Cardiac muscle cell (in vitro differentiated cells and primary cell): Measurements from ENCODE around the gene MMP8. TPM values are rescaled to one million over a fixed set of nuclear protein-coding genes. Genes with fewer than 3 reads are reported as not detected.

Source experiments
- DNase-seq, 2 donors: peaks; one replicate each; pipeline versions ENCODE4 v3.0.0 to v3.0.0-alpha.2; 2010 to 2017; ENCODE audit warnings: low read depth in 1 of 2, low spot score in 1 of 2
- H3K27ac ChIP-seq: fragments of 200-600 bp; sonication (generic); 2 replicates; pipeline ENCODE4 v1.5.1; 2016
- H3K27me3 ChIP-seq: fragments of 200-600 bp; sonication (generic); 2 replicates; pipeline ENCODE4 v1.6.0; 2016; ENCODE audit warnings: control low read depth
- H3K36me3 ChIP-seq: fragments of 200-600 bp; sonication (generic); 2 replicates; pipeline ENCODE4 v1.5.1; 2016; ENCODE audit warnings: control low read depth
- H3K4me1 ChIP-seq: fragments of 200-600 bp; sonication (generic); 2 replicates; pipeline ENCODE4 v1.8.1; 2017; ENCODE audit warnings: low read depth, mild to moderate bottlenecking, mixed run types
- H3K4me3 ChIP-seq: fragments of 200-600 bp; sonication (generic); 2 replicates; pipeline ENCODE4 v1.5.1; 2016; ENCODE audit warnings: mild to moderate bottlenecking
- H3K9me3 ChIP-seq: fragments of 200-600 bp; sonication (generic); 2 replicates; pipeline ENCODE4 v1.5.1; 2017; ENCODE audit warnings: low read depth, mild to moderate bottlenecking, control low read depth
- polyA plus RNA-seq: library from polyadenylated mRNA; unstranded; fragments of >200 nt; fragmentation: Nextera tagmentation; extraction: Ambion mirVana; gene quantifications from 2 replicates; pipeline ENCODE4 v1.2.1, GENCODE V29; 2016
- total RNA-seq: library from RNA; depleted of rRNA; stranded (reverse); fragments of >200 nt; gene quantifications from 2 replicates; pipeline ENCODE4 v1.2.3, GENCODE V29; 2016
- TF ChIP-seq, protein P1 (sequence below): IDR thresholded peaks from 2 replicates; pipeline ENCODE4 v1.5.1; 2012; ENCODE audit warnings: low read depth, mild to moderate bottlenecking, low read length

MMP8 gene
- total and polyA plus RNA-seq, 2 experiments from 2014 or later = not detected

DNA sequence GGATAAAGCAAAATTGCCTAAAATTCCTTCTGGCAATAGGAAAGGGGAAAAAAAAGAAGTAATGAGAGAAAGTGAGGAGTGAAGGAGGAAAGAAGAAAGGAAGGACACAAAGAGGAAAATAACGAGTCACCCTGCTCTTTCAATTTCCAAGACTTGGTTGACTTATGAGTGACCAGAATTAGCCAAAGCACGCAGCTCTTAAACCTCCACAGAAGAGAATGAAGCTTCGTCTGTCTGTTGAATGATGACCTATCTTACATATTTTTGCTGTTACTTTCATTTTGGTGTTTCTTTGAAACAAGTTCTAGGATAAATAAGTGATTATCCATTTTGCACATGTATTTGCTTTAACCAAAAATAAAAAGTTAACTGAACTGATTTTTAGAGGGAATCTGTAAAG is 19.9 kb downstream of the MMP8 start:
- Histone ChIP-seq H3K27me3 (no peaks in the 10 kb centered on the region), H3K9me3 (no peaks in the 10 kb centered on the region), H3K36me3 (no peaks in the 10 kb centered on the region), H3K4me1 (no peaks in the 10 kb centered on the region), H3K27ac (no peak overlapping the region), H3K4me3 (no peak overlapping the region)
- no peak for DNase-seq
- TF ChIP-seq, protein P1, sequence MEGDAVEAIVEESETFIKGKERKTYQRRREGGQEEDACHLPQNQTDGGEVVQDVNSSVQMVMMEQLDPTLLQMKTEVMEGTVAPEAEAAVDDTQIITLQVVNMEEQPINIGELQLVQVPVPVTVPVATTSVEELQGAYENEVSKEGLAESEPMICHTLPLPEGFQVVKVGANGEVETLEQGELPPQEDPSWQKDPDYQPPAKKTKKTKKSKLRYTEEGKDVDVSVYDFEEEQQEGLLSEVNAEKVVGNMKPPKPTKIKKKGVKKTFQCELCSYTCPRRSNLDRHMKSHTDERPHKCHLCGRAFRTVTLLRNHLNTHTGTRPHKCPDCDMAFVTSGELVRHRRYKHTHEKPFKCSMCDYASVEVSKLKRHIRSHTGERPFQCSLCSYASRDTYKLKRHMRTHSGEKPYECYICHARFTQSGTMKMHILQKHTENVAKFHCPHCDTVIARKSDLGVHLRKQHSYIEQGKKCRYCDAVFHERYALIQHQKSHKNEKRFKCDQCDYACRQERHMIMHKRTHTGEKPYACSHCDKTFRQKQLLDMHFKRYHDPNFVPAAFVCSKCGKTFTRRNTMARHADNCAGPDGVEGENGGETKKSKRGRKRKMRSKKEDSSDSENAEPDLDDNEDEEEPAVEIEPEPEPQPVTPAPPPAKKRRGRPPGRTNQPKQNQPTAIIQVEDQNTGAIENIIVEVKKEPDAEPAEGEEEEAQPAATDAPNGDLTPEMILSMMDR = no peak

DNA sequence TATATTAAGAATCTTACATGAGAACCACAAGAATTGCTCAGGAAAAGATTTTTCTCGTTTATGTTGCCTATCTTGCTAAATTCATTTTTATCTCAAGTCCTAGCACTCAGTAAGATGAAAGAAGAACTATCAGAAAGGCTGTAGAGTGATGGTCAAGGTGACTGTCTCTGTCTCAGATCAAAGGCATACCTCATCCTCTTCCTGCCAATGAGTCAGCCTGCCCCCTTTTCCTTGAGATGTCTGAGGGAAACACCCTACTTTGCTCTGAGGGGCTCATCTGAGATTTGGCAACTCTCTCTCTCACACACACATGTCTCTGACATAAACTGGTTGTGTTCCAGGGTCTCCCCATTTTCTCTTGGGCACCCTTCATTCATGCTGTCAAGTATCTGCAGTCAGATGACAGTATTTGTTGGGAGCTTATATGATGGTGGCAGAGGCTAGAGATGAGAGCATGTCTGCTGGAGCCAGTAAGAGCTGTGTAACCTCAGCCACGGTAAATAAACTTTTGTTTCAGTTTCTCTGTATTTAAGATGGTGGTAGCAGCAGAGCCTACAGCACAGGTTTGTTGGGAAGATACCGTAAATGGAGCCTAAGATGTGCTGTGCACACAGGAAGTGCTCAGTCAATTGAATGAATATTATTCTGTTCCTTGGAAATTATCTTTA is 20.8 kb downstream of the MMP8 start:
- Histone ChIP-seq H3K4me1 (no peaks in the 10 kb centered on the region), H3K27ac (no peak overlapping the region), H3K27me3 (no peaks in the 10 kb centered on the region), H3K9me3 (no peaks in the 10 kb centered on the region), H3K4me3 (no peak overlapping the region), H3K36me3 (no peaks in the 10 kb centered on the region)
- no peak for DNase-seq
- TF ChIP-seq, protein P1 = no peak

DNA sequence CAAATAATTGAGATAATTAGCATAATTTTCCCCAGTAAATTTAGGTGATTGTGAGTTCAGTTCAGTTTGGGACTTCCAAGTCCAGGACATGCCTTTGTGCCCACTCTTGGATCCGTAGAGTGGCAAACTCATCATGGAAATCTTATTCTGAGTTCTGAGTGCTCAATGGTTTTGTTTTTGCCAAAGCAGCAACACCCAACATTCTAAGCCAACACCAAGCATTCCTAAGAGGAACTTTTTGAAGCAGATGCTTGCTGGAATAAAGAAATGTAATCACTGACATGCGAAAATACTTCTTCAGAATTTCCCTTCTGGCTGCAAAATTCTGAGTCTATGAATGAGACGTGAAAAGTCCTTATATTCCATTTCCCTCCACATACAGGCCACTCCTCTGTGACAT is 29.6 kb downstream of the MMP8 start:
- TF ChIP-seq, protein P1 = no peak
- H3K27me3 ChIP-seq = no peaks in the 10 kb centered on the region

DNA sequence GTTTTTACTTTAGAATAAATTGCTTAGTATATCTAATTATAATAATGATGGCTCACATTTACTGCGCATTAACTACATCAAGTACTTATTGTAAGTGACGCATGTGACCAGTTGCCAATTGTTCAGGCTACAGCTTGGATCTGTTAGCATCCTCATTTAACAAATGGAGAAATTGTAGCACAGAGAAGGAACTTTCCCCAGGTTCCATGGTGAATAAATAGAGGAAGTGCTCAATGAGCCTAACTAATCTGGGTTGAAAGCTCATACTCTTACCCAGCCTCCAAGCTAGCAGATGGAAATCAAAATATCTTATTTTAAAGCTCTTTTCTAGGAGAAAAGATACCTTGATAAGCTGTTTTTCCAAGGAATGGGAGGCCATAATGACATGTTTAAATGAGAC is 39.0 kb downstream of the MMP8 start:
- no peaks in the 10 kb centered on the region for H3K27me3 ChIP-seq
- H3K4me3 ChIP-seq = no peak overlapping the region
- TF ChIP-seq, protein P1 = no peak
- H3K36me3 ChIP-seq = no peaks in the 10 kb centered on the region
- DNase-seq = no peak
- H3K9me3 ChIP-seq = no peaks in the 10 kb centered on the region
- no peaks in the 10 kb centered on the region for H3K4me1 ChIP-seq
- no peak overlapping the region for H3K27ac ChIP-seq

More for the DNA sequence above, 29.6 kb downstream of the MMP8 start:
- Histone ChIP-seq H3K4me1 (no peaks in the 10 kb centered on the region), H3K27ac (no peak overlapping the region), H3K4me3 (no peak overlapping the region), H3K36me3 (no peaks in the 10 kb centered on the region), H3K9me3 (no peaks in the 10 kb centered on the region)
- no peak for DNase-seq

DNA sequence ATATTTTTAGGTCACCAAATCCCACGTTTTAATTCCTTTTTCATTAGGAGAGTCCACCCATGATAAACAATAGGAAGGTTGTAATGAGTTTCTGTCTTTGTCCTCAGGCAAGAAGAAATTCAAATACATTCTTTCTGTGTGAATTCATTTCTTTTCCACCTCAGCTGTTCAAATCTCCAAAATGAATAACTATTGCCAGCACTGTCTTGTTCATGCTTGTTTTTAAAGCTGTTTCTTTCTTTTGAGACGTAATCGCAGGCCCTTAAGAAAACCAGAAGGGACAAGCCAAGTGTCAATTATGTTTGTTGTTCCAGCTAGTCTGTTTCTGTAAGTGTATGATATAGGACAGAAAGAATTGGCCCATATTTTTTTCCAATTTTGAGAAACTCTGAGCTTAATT is 39.4 kb downstream of the MMP8 start:
- Histone ChIP-seq H3K27ac (no peak overlapping the region), H3K4me3 (no peak overlapping the region), H3K36me3 (no peaks in the 10 kb centered on the region), H3K9me3 (no peaks in the 10 kb centered on the region), H3K4me1 (no peaks in the 10 kb centered on the region), H3K27me3 (no peaks in the 10 kb centered on the region)
- DNase-seq = no peak
- TF ChIP-seq, protein P1 = no peak
